IMR-90 (cell line): ENCODE results near the gene MYPOP. TPM values are rescaled to one million over a fixed set of nuclear protein-coding genes. Genes with fewer than 3 reads are reported as not detected.
"Not testable (repeated sequence)": the region's sequence is repeated elsewhere in the genome, so short reads cannot be mapped to it uniquely, and the experiment has no call there.

Experiments
- ATAC-seq: fragments of 200-7000 bp; cut with Tn5 transposase; 2 replicates; pipeline ENCODE4 v1.9.1; 2020; ENCODE audit warnings: low read depth, mild to moderate bottlenecking, moderate library complexity
- BruUV-seq: library from RNA; stranded (reverse); fragments of 400-500 nt; replicated peaks from 2 replicates; lab custom pipeline; 2021; lab: Mats Ljungman, UMichigan
- CTCF ChIA-PET: fragments of 300-600 bp; formaldehyde crosslinking; extraction: SDS; loops from one replicate; lab custom pipeline; 2021; ENCODE audit warnings: antibody characterized with exemption; lab: Yijun Ruan, JAX
- POLR2A ChIA-PET: fragments of 300-600 bp; sonication (Branson Sonifier 250); formaldehyde crosslinking; loops from one replicate; lab custom pipeline; 2022; ENCODE audit warnings: antibody characterized with exemption; ENCODE audit not compliant: unreplicated experiment; lab: Charles Lee
- DNase-seq: peaks from one replicate; pipeline ENCODE4 v3.0.0; 2013
- H2AFZ ChIP-seq: replicated peaks from 2 replicates; pipeline ENCODE3; 2013; ENCODE audit warnings: low read length, mild to moderate bottlenecking; ENCODE audit not compliant: poor library complexity
- H2AK5ac ChIP-seq: 2 replicates; pipeline ENCODE4 v1.6.1; 2013; ENCODE audit warnings: low read depth, low read length, inconsistent platforms
- H2AK9ac ChIP-seq: replicated peaks from 2 replicates; pipeline ENCODE3; 2013; ENCODE audit warnings: mild to moderate bottlenecking, low read depth, low read length, moderate library complexity; ENCODE audit not compliant: poor library complexity
- H2BK120ac ChIP-seq: 2 replicates; pipeline ENCODE4 v1.6.1; 2013; ENCODE audit warnings: low read depth, low read length, inconsistent platforms
- H2BK15ac ChIP-seq: 3 replicates; pipeline ENCODE4 v1.6.1; 2013; ENCODE audit warnings: low read depth, low read length, inconsistent platforms
- H2BK20ac ChIP-seq: 2 replicates; pipeline ENCODE4 v1.6.1; 2013; ENCODE audit warnings: low read depth, mild to moderate bottlenecking, inconsistent platforms, low read length, moderate library complexity
- H2BK5ac ChIP-seq: 2 replicates; pipeline ENCODE4 v1.6.1; 2013; ENCODE audit warnings: mild to moderate bottlenecking, low read depth, low read length, inconsistent platforms; ENCODE audit not compliant: poor library complexity, severe bottlenecking
- H3K14ac ChIP-seq: replicated peaks from 2 replicates; pipeline ENCODE4 v1.6.1; 2013; ENCODE audit warnings: low read depth, low read length, inconsistent platforms
- H3K18ac ChIP-seq: 2 replicates; pipeline ENCODE4 v1.6.1; 2013; ENCODE audit warnings: low read depth, low read length, control low read depth
- H3K23ac ChIP-seq: 2 replicates; pipeline ENCODE4 v1.6.1; 2013; ENCODE audit warnings: low read depth, low read length, inconsistent platforms
- H3K27ac ChIP-seq: 2 replicates; pipeline ENCODE4 v1.5.1; 2013; ENCODE audit warnings: mild to moderate bottlenecking, control low read depth, low read length; ENCODE audit not compliant: insufficient read depth
- H3K27me3 ChIP-seq: 2 replicates; pipeline ENCODE4 v1.6.1; 2013; ENCODE audit warnings: low read length; ENCODE audit not compliant: control insufficient read depth, insufficient read depth
- H3K36me3 ChIP-seq: 2 replicates; pipeline ENCODE4 v1.6.1; 2013; ENCODE audit warnings: low read length, mixed read lengths; ENCODE audit not compliant: control insufficient read depth, insufficient read depth
- H3K4ac ChIP-seq: 2 replicates; pipeline ENCODE4 v1.6.1; 2013; ENCODE audit warnings: low read depth, low read length, inconsistent platforms
- H3K4me1 ChIP-seq: 2 replicates; pipeline ENCODE4 v1.6.1; 2013; ENCODE audit warnings: low read length, mixed read lengths; ENCODE audit not compliant: control insufficient read depth, insufficient read depth
- H3K4me2 ChIP-seq: 2 replicates; pipeline ENCODE4 v1.6.1; 2013; ENCODE audit warnings: low read depth, mild to moderate bottlenecking, control low read depth, low read length, moderate library complexity
- H3K4me3 ChIP-seq: 2 replicates; pipeline ENCODE4 v1.5.1; 2013; ENCODE audit warnings: low read depth, mild to moderate bottlenecking, control low read depth, low read length, moderate library complexity; ENCODE audit not compliant: insufficient read depth
- H3K56ac ChIP-seq: 2 replicates; pipeline ENCODE4 v1.6.1; 2013; ENCODE audit warnings: low read length, inconsistent platforms; ENCODE audit not compliant: insufficient read depth; ENCODE audit errors: extremely low read depth
- H3K79me1 ChIP-seq, 2 experiments: 2 replicates each; pipeline ENCODE4 v1.6.1; 2013; ENCODE audit warnings: low read length in 2 of 2, inconsistent platforms in 1 of 2, low read depth in 1 of 2
- H3K9ac ChIP-seq: 2 replicates; pipeline ENCODE4 v1.6.1; 2013; ENCODE audit warnings: low read depth, low read length, control low read depth
- H3K9me1 ChIP-seq: 2 replicates; pipeline ENCODE4 v1.6.1; 2013; ENCODE audit warnings: low read length, inconsistent platforms; ENCODE audit not compliant: insufficient read depth
- H3K9me3 ChIP-seq: 2 replicates; pipeline ENCODE4 v1.6.1; 2013; ENCODE audit warnings: low read length; ENCODE audit not compliant: control insufficient read depth, insufficient read depth
- H4K20me1 ChIP-seq: 2 replicates; pipeline ENCODE4 v1.6.1; 2013; ENCODE audit warnings: low read length, inconsistent platforms; ENCODE audit not compliant: insufficient read depth
- H4K5ac ChIP-seq: 2 replicates; pipeline ENCODE4 v1.6.1; 2013; ENCODE audit warnings: mild to moderate bottlenecking, low read depth, low read length, control low read depth
- H4K8ac ChIP-seq, 2 experiments: 2 replicates each; pipeline ENCODE4 v1.6.1; 2013; ENCODE audit warnings: low read depth in 2 of 2, low read length in 2 of 2, control low read depth in 1 of 2, inconsistent platforms in 1 of 2
- H4K91ac ChIP-seq: 2 replicates; pipeline ENCODE4 v1.6.1; 2013; ENCODE audit warnings: low read depth, low read length, inconsistent platforms; ENCODE audit not compliant: insufficient read depth
- ELK1 ChIP-seq: fragments of 150-350 bp; IDR thresholded peaks from 2 replicates; pipeline ENCODE4 v1.6.1; 2016; ENCODE audit warnings: low read depth, mild to moderate bottlenecking, low read length, moderate library complexity, borderline replicate concordance
- NFE2L2 ChIP-seq: fragments of 150-350 bp; IDR thresholded peaks from 2 replicates; pipeline ENCODE4 v1.6.1; 2016; ENCODE audit warnings: low read depth, mild to moderate bottlenecking, low read length
- POLR2A ChIP-seq: IDR thresholded peaks from 2 replicates; pipeline ENCODE4 v1.6.1; 2012; ENCODE audit warnings: mild to moderate bottlenecking, low read depth, low read length
- RAD21 ChIP-seq: IDR thresholded peaks from 2 replicates; pipeline ENCODE4 v1.6.1; 2012; ENCODE audit warnings: low read length, improper control_type of control experiment
- WGBS, 2 experiments: methylation state at CpG; one replicate each; pipeline versions ENCODE4 v1.1.5 to v1.1.7; 2013; ENCODE audit warnings: missing lambda C conversion rate in 2 of 2; ENCODE audit not compliant: insufficient read length in 1 of 2; ENCODE audit errors: extremely low coverage in 2 of 2; 5-methylcytosine and 5-hydroxymethylcytosine counted together
- dilution Hi-C: fragments of 300-500 bp; cut with HindIII; formaldehyde crosslinking; loops from one replicate; pipeline ENCODE4 v1.14.3; 2018; ENCODE audit warnings: low sequenced_read_pairs; ENCODE audit not compliant: unreplicated experiment
- in situ Hi-C: fragments of 300-500 bp; cut with MboI; formaldehyde crosslinking; loops from 3 replicates; pipeline ENCODE4 v1.14.3; 2019; ENCODE audit warnings: low sequenced_read_pairs, inconsistent platforms, mixed read lengths
- intact Hi-C: fragments of 100-400 bp; cut with micrococcal nuclease; formaldehyde crosslinking; loops from 2 replicates; pipeline ENCODE4 v1.10.0; 2022
- polyA plus RNA-seq, 3 experiments: library from polyadenylated mRNA; depleted of rRNA; stranded (reverse); fragments of >200 nt; gene quantifications; 2 replicates each; pipeline ENCODE4 v1.2.3, GENCODE V29; 2012; ENCODE audit warnings: low replicate concordance in 1 of 3
- total RNA-seq: library from RNA; depleted of rRNA; stranded (reverse); fragments of >200 nt; gene quantifications from 2 replicates; pipeline ENCODE4 v1.2.3, GENCODE V29; 2012

MYPOP gene
- total and polyA plus RNA-seq, 2 of the 4 experiments (the other 2 are of a cell fraction): 0.36 to 2.8 TPM

- TF ChIP-seq ELK1: no peak
- TF ChIP-seq RAD21: no peak
- TF ChIP-seq POLR2A: no peak
- TF ChIP-seq NFE2L2: no peak
Observed at GRCh38 chr19:45870798-45871197, 31.6 kb downstream of the MYPOP start (continued).

- POLR2A ChIA-PET, H3K23ac ChIP-seq, H4K91ac ChIP-seq, H3K9me3 ChIP-seq, ATAC-seq, H3K56ac ChIP-seq, DNase-seq, H3K18ac ChIP-seq, H3K4me1 ChIP-seq, H2BK15ac ChIP-seq, BruUV-seq, H2BK5ac ChIP-seq, H3K9me1 ChIP-seq, H2AK5ac ChIP-seq, H2BK20ac ChIP-seq, in situ Hi-C loops, H3K4me2 ChIP-seq, H2BK120ac ChIP-seq, H3K4ac ChIP-seq, intact Hi-C loops, H4K20me1 ChIP-seq, H3K9ac ChIP-seq, H4K5ac ChIP-seq, H2AFZ ChIP-seq, H3K36me3 ChIP-seq, CTCF ChIA-PET, H3K14ac ChIP-seq, H3K4me3 ChIP-seq, dilution Hi-C loops, H2AK9ac ChIP-seq, H4K8ac ChIP-seq, H3K79me1 ChIP-seq, H3K27ac ChIP-seq: not testable (repeated sequence)
- no CpG with 5 or more reads among the region's 4 CpGs for WGBS, 2 experiments
- H3K27me3 ChIP-seq: peaks cover 44% of the 10 kb centered on the region
Observed at GRCh38 chr19:45867241-45867640, 35.2 kb downstream of the MYPOP start.
